ENCODE results near the gene DCLK2. TPM values are rescaled to one million over a fixed set of nuclear protein-coding genes. Genes with fewer than 3 reads are reported as not detected.

DCLK2 gene
- total and polyA plus RNA-seq, 2 experiments from 2014 or later: 3.2 to 4.8 TPM

DNA sequence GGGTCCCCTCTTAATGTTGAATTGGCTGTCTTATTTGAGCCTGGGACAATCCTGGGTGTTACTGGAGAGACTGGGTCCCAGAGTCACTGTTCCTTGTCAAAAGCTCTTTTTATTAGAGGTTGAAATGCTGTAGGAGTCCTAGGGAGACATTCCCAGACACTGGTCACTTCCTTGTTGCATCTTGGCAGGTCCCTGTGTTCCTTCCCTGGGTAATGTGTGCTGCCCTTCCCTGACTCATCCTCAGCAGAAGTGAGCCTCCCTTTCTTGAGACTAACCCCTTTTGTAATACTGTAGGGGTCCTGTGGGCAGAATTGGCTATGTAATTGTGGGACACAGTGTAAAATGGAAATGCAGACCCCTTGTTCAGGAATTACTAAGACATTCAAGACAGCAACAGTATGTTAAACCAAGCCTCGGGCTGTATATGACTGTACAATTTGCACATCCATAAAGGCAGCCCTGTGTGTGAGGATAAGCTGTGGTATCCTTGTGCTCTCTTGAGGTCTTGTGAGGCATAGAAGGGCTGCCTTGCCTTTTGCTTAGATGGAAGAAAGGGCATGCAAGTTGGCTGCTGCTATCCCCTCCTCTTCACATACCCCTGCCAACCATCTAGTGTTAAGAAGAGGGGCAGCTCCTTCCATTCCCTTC lies 53.5 kb downstream of the DCLK2 start:
- Histone ChIP-seq H3K27ac (no peak overlapping the region), H3K36me3 (no peaks in the 10 kb centered on the region), H3K4me3 (no peak overlapping the region), H3K27me3 (no peaks in the 10 kb centered on the region), H3K9me3 (ENCODE audit: low read depth) (no peaks in the 10 kb centered on the region), H3K4me1 (ENCODE audit: low read depth) (no peaks in the 10 kb centered on the region)
- no peak for DNase-seq (ENCODE audit: low read depth in 1 of 2, low spot score in 1 of 2)
- TF ChIP-seq, protein P1, sequence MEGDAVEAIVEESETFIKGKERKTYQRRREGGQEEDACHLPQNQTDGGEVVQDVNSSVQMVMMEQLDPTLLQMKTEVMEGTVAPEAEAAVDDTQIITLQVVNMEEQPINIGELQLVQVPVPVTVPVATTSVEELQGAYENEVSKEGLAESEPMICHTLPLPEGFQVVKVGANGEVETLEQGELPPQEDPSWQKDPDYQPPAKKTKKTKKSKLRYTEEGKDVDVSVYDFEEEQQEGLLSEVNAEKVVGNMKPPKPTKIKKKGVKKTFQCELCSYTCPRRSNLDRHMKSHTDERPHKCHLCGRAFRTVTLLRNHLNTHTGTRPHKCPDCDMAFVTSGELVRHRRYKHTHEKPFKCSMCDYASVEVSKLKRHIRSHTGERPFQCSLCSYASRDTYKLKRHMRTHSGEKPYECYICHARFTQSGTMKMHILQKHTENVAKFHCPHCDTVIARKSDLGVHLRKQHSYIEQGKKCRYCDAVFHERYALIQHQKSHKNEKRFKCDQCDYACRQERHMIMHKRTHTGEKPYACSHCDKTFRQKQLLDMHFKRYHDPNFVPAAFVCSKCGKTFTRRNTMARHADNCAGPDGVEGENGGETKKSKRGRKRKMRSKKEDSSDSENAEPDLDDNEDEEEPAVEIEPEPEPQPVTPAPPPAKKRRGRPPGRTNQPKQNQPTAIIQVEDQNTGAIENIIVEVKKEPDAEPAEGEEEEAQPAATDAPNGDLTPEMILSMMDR (IDR thresholded peaks at IDR 0.05; ENCODE audit: low read depth, low read length): no peak

DNA sequence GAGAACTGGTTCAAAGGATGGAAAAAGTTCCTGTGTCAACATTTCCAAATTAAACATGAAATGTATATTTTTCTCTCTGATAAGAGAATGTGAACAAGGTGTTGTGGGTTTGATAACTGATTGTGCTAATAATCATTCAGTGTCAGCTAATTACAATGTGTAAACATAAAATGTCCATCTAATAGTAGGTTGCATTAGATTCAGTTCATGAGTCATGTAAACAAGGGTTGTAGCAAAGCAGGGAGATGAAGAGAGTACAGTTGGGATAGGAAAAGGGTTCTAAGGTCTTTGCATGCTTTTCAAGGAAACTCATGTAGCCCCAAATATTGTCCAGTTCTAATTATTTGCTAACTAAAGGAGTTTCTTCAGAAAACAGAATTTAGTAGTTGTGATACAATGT lies 55.4 kb downstream of the DCLK2 start:
- H3K27me3 ChIP-seq: no peaks in the 10 kb centered on the region
- H3K4me1 ChIP-seq (ENCODE audit: low read depth): no peaks in the 10 kb centered on the region
- TF ChIP-seq, protein P1 (IDR thresholded peaks at IDR 0.05; ENCODE audit: low read depth, low read length): no peak
- H3K4me3 ChIP-seq: no peak overlapping the region
- H3K36me3 ChIP-seq: no peaks in the 10 kb centered on the region
- H3K9me3 ChIP-seq (ENCODE audit: low read depth): no peaks in the 10 kb centered on the region
- H3K27ac ChIP-seq: no peak overlapping the region
- DNase-seq (ENCODE audit: low read depth in 1 of 2, low spot score in 1 of 2): no peak

DNA sequence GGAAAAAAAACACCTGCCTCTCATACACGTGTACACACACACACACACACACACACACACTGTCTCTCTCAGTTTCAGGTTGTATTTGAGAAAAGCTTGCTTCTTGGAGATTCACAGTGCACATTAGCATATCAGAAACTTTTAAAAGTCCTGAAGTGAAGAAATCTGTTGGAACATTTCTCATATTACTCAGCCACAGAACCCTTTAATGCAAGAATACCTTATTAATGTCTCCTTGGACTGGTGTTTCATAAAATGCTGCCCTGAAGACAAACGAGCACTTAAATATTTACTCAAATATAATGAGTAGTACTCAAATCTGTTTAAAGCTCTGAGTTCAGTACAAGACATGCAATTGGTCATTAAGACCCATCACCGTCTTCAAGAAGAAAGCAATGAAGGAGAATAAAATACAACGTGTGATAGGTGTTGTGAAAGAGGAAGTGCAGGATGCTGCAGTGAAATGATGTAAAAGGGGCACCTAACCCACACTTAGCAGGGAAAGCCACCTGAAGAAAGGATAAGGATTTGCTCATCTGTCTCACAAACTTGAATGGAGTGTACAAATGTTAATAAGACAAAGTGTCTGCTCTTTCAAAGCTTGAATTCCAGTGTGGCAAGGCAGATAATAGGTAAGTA lies 57.0 kb downstream of the DCLK2 start:
- Histone ChIP-seq H3K4me3 (no peak overlapping the region), H3K27me3 (no peaks in the 10 kb centered on the region), H3K9me3 (ENCODE audit: low read depth) (no peaks in the 10 kb centered on the region), H3K36me3 (no peaks in the 10 kb centered on the region), H3K4me1 (ENCODE audit: low read depth) (no peaks in the 10 kb centered on the region), H3K27ac (no peak overlapping the region)
- no peak for DNase-seq (ENCODE audit: low read depth in 1 of 2, low spot score in 1 of 2)
- TF ChIP-seq, protein P1 (IDR thresholded peaks at IDR 0.05; ENCODE audit: low read depth, low read length): no peak

DNA sequence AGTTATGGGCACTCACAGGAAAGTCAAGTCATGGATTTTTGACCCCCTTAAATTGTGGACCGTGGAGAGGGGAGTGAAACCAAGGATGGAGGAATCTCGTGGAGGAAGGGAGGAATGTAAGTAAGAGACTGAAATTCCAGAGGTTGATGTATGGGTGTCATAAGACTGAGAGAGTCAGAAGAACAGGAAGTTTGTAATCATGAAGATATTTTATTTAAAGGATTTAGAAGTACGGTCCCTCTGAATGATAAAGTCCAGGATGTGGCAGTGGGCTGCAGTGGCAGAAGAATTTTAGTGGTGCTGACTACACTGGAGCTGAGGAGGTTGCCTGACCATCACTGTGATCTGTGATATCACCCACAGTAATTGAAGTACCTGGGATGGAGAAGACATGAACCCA lies 57.8 kb downstream of the DCLK2 start:
- Histone ChIP-seq H3K27ac (no peak overlapping the region), H3K27me3 (no peaks in the 10 kb centered on the region), H3K4me3 (no peak overlapping the region), H3K9me3 (ENCODE audit: low read depth) (no peaks in the 10 kb centered on the region), H3K4me1 (ENCODE audit: low read depth) (no peaks in the 10 kb centered on the region), H3K36me3 (no peaks in the 10 kb centered on the region)
- TF ChIP-seq, protein P1 (IDR thresholded peaks at IDR 0.05; ENCODE audit: low read depth, low read length): no peak
- peak in 1 of 2 donors; percentile 26 for DNase-seq (ENCODE audit: low read depth in 1 of 2, low spot score in 1 of 2)

DNA sequence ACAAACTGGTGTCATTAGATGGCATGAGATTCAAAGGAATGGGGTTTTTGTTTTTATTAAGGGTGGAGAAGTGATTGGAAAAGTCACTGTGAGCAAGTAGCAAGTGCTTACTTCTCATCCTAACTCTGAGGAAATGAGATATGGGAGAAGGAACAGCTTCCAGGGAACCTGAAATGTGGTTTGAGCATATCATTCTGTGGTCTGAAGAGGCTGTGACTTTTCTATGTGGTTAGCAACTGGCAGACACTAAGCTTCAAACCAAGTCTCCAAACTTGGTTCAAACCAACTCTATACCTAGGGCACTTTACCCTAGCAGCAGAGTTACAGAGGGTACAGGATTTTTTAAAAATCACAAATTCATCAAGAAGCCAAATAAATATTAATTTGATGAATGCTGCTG lies 58.2 kb downstream of the DCLK2 start:
- no peaks in the 10 kb centered on the region for H3K27me3 ChIP-seq
- peak in 1 of 2 donors; percentile 44 for DNase-seq (ENCODE audit: low read depth in 1 of 2, low spot score in 1 of 2)
- no peak overlapping the region for H3K4me3 ChIP-seq
- H3K4me1 ChIP-seq (ENCODE audit: low read depth): no peaks in the 10 kb centered on the region
- H3K36me3 ChIP-seq: no peaks in the 10 kb centered on the region
- no peak overlapping the region for H3K27ac ChIP-seq
- TF ChIP-seq, protein P1 (IDR thresholded peaks at IDR 0.05; ENCODE audit: low read depth, low read length): no peak
- no peaks in the 10 kb centered on the region for H3K9me3 ChIP-seq (ENCODE audit: low read depth)
